BE2C (cell line): ENCODE results near the gene CEP192.

Experiments used
- DNase-seq: peaks from one replicate; pipeline ENCODE4 v3.0.0-alpha.2; 2020
- H3K27me3 ChIP-seq: fragments of 250-450 bp; sonication (Bioruptor Pico); 2 replicates; pipeline ENCODE4 v1.5.1; 2020; ENCODE audit warnings: mild to moderate bottlenecking
- H3K36me3 ChIP-seq: fragments of 250-450 bp; sonication (Bioruptor Pico); 2 replicates; pipeline ENCODE4 v1.5.1; 2020; ENCODE audit warnings: mild to moderate bottlenecking
- H3K4me1 ChIP-seq: fragments of 250-450 bp; sonication (Bioruptor Pico); 2 replicates; pipeline ENCODE4 v1.5.1; 2020
- H3K4me3 ChIP-seq: 2 replicates; pipeline ENCODE4 v1.5.1; 2011; ENCODE audit warnings: low read depth, low read length
- H3K9me3 ChIP-seq: fragments of 250-450 bp; sonication (Bioruptor Pico); 2 replicates; pipeline ENCODE4 v1.5.1; 2020
- TF ChIP-seq, protein P1 (sequence below): IDR thresholded peaks from 2 replicates; pipeline ENCODE4 v1.5.1; 2012; ENCODE audit warnings: mild to moderate bottlenecking, low read depth, low read length

The CEP192 gene

DNA sequence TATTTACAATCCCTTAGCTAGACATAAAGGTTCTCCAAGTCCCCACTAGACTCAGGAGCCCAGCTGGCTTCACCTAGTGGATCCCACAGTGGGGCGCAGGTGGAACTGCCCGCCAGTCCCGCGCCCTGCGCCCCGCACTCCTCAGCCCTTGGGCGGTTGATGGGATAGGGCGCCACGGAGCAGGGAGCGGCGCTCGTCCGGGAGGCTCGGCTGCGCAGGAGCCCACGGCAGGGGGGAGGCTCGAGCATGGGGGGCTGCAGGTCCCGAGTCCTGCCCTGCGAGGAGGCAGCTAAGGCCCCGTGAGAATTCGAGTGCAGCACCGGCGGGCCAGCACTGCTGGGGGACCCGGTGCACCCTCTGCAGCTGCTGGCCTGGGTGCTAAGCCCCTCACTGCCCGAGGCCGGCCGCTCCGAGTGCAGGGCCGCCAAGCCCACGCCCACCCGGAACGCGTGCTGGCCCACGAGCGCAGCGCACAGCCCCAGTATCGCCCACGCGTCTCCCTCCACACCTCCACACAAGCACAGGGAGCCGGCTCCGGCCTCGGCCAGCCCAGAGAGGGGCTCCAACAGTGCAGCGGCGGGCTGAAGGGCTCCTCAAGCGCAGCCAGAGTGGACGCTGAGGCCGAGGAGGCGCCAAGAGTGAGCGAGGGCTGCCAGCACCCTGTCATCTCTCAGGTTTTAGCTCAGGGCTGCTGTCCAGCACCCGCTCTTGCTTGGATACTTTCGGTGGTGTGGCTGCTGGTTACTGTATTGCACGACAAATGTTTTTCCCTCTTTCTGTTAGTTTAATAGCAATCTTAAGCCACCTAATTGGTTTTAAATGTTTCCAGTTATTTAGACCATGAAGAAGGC is 143.6 kb downstream of the CEP192 start:
- DNase-seq = no peak
- Histone ChIP-seq H3K36me3 (no peaks in the 10 kb centered on the region), H3K4me1 (no peaks in the 10 kb centered on the region), H3K9me3 (no peaks in the 10 kb centered on the region), H3K4me3 (no peak overlapping the region), H3K27me3 (peaks cover 2% of the 10 kb centered on the region; the same call in 1 of the 2 replicates)
- TF ChIP-seq, protein P1, sequence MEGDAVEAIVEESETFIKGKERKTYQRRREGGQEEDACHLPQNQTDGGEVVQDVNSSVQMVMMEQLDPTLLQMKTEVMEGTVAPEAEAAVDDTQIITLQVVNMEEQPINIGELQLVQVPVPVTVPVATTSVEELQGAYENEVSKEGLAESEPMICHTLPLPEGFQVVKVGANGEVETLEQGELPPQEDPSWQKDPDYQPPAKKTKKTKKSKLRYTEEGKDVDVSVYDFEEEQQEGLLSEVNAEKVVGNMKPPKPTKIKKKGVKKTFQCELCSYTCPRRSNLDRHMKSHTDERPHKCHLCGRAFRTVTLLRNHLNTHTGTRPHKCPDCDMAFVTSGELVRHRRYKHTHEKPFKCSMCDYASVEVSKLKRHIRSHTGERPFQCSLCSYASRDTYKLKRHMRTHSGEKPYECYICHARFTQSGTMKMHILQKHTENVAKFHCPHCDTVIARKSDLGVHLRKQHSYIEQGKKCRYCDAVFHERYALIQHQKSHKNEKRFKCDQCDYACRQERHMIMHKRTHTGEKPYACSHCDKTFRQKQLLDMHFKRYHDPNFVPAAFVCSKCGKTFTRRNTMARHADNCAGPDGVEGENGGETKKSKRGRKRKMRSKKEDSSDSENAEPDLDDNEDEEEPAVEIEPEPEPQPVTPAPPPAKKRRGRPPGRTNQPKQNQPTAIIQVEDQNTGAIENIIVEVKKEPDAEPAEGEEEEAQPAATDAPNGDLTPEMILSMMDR = no peak

DNA sequence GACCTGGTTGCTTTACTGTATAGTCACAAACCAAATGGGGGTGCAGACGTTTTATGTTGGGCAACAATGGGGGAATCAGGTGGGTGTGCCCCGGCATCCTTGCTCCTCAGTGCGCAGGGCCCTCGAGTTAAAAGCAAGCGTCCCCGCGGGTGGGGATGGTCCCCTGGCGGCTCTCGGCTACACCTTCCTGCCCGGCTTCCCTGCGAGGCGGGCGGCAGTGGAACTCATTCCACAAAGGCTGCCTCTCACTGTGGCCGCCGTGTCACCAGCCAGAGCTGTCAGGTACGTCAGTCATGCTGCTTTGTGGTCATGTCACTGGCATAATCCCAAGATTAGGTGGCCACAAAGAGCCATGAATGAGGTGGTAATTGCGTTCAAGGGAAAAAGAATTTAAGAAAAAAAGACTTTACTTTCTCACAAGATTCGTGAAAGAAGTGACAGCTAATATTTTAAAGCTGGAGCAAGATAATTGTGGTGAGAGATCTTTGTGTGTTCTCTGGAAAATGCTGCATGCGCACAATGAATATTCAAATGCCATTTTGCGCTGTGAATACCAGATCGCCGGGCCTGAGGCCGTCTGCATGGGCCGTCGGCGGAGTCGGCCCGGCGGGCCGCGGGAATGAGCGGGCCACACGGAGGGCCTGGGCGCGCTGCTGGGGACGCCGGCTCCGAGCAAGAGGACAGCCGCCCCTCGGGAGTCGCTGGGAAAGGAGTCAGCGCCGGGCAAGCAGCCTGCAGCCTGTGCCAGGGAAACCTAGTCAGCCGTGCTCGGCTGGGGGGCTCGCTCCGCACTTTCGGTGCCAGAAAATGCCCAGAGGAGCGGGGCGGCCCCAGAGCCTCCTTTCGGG is 145.1 kb downstream of the CEP192 start:
- Histone ChIP-seq H3K9me3 (no peaks in the 10 kb centered on the region), H3K36me3 (no peaks in the 10 kb centered on the region), H3K4me3 (peak overlapping the region; percentile 53), H3K4me1 (no peaks in the 10 kb centered on the region), H3K27me3 (peaks cover 2% of the 10 kb centered on the region; the same call in 1 of the 2 replicates)
- DNase-seq = peak; percentile 26
- TF ChIP-seq, protein P1 = no peak

DNA sequence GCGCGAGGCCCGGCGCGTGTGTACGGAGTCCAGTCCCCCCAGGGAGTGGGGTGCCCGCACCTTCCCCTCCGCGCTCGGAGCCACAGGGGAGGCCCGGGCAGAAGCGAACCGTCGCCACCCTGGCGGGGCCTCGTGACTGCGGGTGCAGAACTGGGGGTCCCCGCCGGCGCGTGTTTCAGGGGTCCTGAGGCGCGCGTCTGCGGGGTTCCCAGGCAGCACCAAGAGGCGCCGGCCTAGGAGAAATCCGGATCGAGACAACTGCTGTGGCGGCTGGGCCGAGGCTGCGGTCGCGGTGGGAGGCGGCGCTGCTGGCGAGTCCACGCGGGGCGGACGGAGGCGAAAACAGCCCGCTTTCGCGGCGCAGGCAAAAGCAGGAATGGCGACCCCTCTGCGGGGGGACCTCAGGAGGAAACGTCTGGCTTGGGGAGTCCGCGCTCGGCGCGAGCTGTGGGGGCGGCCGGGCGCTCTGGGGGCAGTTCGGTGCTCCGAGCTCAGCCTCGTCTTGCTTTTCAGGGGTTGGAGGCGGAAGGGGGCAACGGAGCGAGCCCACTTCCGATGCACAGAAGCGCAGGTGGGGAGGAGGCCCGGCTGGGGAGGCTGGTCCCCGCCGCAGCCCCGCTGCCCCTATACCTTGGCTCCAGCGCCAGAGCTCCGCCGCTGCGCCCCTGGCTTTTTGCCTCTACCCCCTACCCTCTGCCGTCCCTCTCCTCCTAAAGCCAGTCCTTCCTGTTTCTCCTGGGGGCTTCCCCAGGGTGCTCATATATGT is 145.9 kb downstream of the CEP192 start:
- no peaks in the 10 kb centered on the region for H3K4me1 ChIP-seq
- peak overlapping the region; percentile 53 for H3K4me3 ChIP-seq
- DNase-seq = peak; percentile 24
- TF ChIP-seq, protein P1 = no peak
- no peaks in the 10 kb centered on the region for H3K9me3 ChIP-seq
- peaks cover 2% of the 10 kb centered on the region; the same call in 1 of the 2 replicates for H3K27me3 ChIP-seq
- no peaks in the 10 kb centered on the region for H3K36me3 ChIP-seq

DNA sequence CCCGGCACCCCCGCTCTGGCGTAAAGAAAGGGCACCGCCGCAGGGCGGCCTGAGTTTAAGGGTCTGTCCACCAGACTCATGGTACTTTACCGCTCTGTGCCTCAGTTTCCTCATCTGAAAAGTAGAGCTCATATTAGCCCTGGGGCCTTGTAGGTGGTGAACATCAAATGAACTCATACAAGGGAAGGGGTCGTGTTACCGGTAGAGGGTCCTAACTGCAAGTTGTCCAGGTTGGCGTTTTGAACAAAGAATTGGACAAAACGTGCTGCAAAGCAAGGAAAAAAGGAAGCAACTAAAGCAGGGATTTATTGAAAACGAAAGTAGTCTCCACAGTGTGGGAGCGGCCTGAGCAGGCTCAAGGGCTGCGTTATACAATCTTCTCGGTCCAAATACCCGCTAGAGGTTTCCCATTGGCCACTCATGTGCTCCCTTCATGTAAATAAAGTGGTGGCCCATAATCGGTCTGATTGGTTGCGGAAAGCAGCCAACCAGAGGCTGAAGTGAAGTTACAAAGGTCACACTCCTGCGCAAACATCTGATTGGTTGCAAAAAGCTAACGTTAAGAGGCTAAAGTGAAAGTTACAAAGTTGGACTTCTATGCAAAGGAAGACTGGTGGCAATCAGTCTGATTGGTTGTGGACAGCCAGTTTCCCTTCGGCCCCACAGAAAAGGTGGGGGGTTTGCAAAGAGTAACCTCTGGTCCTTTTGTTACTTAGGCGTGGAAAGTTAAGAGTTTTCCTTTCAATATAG is 146.7 kb downstream of the CEP192 start:
- H3K4me3 ChIP-seq = peak overlapping the region; percentile 53; the same call in 1 of the 2 replicates
- peaks cover 2% of the 10 kb centered on the region; the same call in 1 of the 2 replicates for H3K27me3 ChIP-seq
- no peaks in the 10 kb centered on the region for H3K4me1 ChIP-seq
- TF ChIP-seq, protein P1 = no peak
- no peaks in the 10 kb centered on the region for H3K36me3 ChIP-seq
- H3K9me3 ChIP-seq = no peaks in the 10 kb centered on the region
- DNase-seq = no peak

DNA sequence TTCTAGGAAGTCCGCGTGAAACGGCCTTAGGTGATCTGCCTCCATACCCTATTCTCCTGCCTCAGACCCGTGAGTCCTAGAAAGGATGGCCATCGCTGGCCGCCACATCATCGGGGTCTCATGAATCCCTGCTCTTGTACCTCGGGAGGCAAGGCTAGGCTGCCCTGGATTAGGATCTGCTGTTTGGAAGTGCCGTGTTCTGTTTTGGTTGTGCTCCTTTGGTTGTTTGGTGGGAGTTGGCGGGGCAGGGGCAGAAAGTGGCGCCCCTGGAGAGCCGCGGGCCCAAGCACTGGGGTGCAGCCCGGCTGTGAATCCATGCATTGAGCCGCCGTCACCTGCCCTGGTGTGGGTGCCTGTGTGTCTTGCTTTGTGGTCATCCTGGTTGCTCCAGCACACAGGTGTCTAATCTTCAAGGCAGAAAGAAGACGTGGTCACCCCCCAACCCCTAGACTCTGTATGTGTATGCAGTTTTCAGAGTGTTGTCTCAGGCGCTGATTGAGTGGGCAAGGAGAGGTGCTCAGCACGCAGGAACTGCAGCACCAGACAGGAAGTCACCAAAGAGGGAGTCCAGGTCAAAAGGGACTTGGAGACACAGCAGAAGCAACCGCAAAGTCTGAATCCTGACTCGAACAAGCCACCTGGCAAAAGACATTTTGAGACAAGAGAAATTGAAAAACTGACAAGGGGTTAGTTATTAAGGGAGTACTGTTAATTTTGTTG is 147.4 kb downstream of the CEP192 start:
- no peak for DNase-seq
- Histone ChIP-seq H3K4me3 (no peak overlapping the region), H3K4me1 (no peaks in the 10 kb centered on the region), H3K27me3 (peaks cover 2% of the 10 kb centered on the region; the same call in 1 of the 2 replicates), H3K9me3 (no peaks in the 10 kb centered on the region), H3K36me3 (no peaks in the 10 kb centered on the region)
- TF ChIP-seq, protein P1 = no peak
